Stimulated activated CD8-positive, alpha-beta memory T cell treated with anti-CD3 and anti-CD28 coated beads, Interleukin-7, amount 100 ng/mL, for 4 hours (primary cell): ENCODE measurements around the gene ACADVL.

Experiments
- DNase-seq, 2 donors: peaks; one replicate each; pipeline ENCODE4 v3.0.0-alpha.2; 2020; ENCODE audit warnings: low read depth in 2 of 2

Gene ACADVL

GRCh38 chr17:7251661-7252175 is 32.0 kb downstream of the ACADVL start, which contains the start of gene CTDNEP1:
Gene CTDNEP1 (minus strand): TSS chr17:7251734. CDS start chr17:7251296, 438 bp downstream.
- DNase-seq: peak; percentile 97 to 99

GRCh38 chr17:7252176-7253043 is 32.7 kb downstream of the ACADVL start, which contains the start of gene ELP5:
Gene ELP5 (plus strand): TSS chr17:7252215. CDS start chr17:7252551, 336 bp downstream.
- peak; percentile 79 to 80 for DNase-seq

GRCh38 chr17:7253082-7253481 is 33.3 kb downstream of the ACADVL start:
- no peak for DNase-seq

GRCh38 chr17:7254511-7254910 is 34.8 kb downstream of the ACADVL start:
- no peak for DNase-seq

- DNase-seq: no peak
Measured at GRCh38 chr17:7256766-7257456, 37.2 kb downstream of the ACADVL start.

- no peak for DNase-seq
Measured at GRCh38 chr17:7258731-7259554, 39.2 kb downstream of the ACADVL start.

GRCh38 chr17:7259555-7259889 is 39.8 kb downstream of the ACADVL start:
- no peak for DNase-seq

- DNase-seq: no peak
Measured at GRCh38 chr17:7260151-7260550, 40.4 kb downstream of the ACADVL start.

GRCh38 chr17:7260651-7261378 is 41.1 kb downstream of the ACADVL start:
- peak in 1 of 2 donors; percentile 29 for DNase-seq

GRCh38 chr17:7261379-7262191 is 41.8 kb downstream of the ACADVL start:
- peak in 1 of 2 donors; percentile 62 for DNase-seq

- no peak for DNase-seq
Measured at GRCh38 chr17:7262192-7262934, 42.6 kb downstream of the ACADVL start, which contains the start of gene CLDN7. Gene CLDN7 (minus strand): TSS chr17:7262478. CDS start chr17:7262043, 435 bp downstream.

- DNase-seq: no peak
Measured at GRCh38 chr17:7262935-7263800, 43.4 kb downstream of the ACADVL start.

- no peak for DNase-seq
Measured at GRCh38 chr17:7263801-7264078, 44.0 kb downstream of the ACADVL start.

- DNase-seq: no peak
Measured at GRCh38 chr17:7266784-7267183, 47.0 kb downstream of the ACADVL start.
